CD14-positive monocyte (primary cell): ENCODE results near the gene HECTD4. TPM values are rescaled to one million over a fixed set of nuclear protein-coding genes. Genes with fewer than 3 reads are reported as not detected.
A peak's percentile ranks its signal among the peaks of the same experiment; 100 is the strongest.

Experiments
- DNase-seq, 3 donors: peaks; one replicate each; pipeline ENCODE4 v3.0.0-alpha.2; 2011 to 2022
- H2AFZ ChIP-seq: 2 replicates; pipeline ENCODE4 v1.6.0; 2012; ENCODE audit warnings: mild to moderate bottlenecking, low read depth, low read length, inconsistent platforms; ENCODE audit not compliant: insufficient read depth, poor library complexity, severe bottlenecking
- H3K27ac ChIP-seq, 2 donors: 1 replicate in 1 of 2; 2 replicates in 1 of 2; pipeline ENCODE4 v1.5.1; 2012 to 2013; ENCODE audit warnings: low read length in 2 of 2, control low read depth in 1 of 2, inconsistent platforms in 1 of 2, low read depth in 1 of 2, mild to moderate bottlenecking in 1 of 2
- H3K27me3 ChIP-seq, 2 donors: one replicate each; pipeline versions ENCODE4 v1.6.0 to v1.6.1; 2011 to 2013; ENCODE audit warnings: low read length in 2 of 2; ENCODE audit not compliant: control insufficient read depth in 2 of 2, insufficient read depth in 2 of 2
- H3K36me3 ChIP-seq, 2 donors: replicated peaks in 1 of 2; 1 replicate in 1 of 2; 2 replicates in 1 of 2; pipeline versions ENCODE4 v1.5.1 to v1.6.1; 2012 to 2013; ENCODE audit warnings: low read length in 2 of 2, control low read depth in 1 of 2, inconsistent platforms in 1 of 2, mild to moderate bottlenecking in 1 of 2; ENCODE audit not compliant: insufficient read depth in 2 of 2, control insufficient read depth in 1 of 2
- H3K4me1 ChIP-seq, 2 donors: 1 replicate in 1 of 2; 2 replicates in 1 of 2; pipeline versions ENCODE4 v1.5.1 to v1.6.1; 2012 to 2013; ENCODE audit warnings: low read length in 2 of 2, control low read depth in 1 of 2, inconsistent platforms in 1 of 2, mild to moderate bottlenecking in 1 of 2, moderate library complexity in 1 of 2; ENCODE audit not compliant: insufficient read depth in 2 of 2, control insufficient read depth in 1 of 2
- H3K4me2 ChIP-seq: replicated peaks from 2 replicates; pipeline ENCODE3; 2012; ENCODE audit warnings: low read length, moderate library complexity, mild to moderate bottlenecking; ENCODE audit not compliant: poor library complexity, severe bottlenecking; ENCODE audit errors: extremely low read depth
- H3K4me3 ChIP-seq, 3 experiments: fragments of 200-600 bp in 1 of 3; sonication (generic) in 1 of 3; replicated peaks in 1 of 3; 1 replicate in 2 of 3; 2 replicates in 1 of 3; pipeline ENCODE4 v1.5.1; 2011 to 2013; ENCODE audit warnings: low read length in 3 of 3, mild to moderate bottlenecking in 3 of 3, control low read depth in 2 of 3, low read depth in 2 of 3, inconsistent platforms in 1 of 3, moderate library complexity in 1 of 3
- H3K79me2 ChIP-seq: 2 replicates; pipeline ENCODE4 v1.6.0; 2012; ENCODE audit warnings: mild to moderate bottlenecking, control low read depth, inconsistent platforms, low read length, moderate library complexity; ENCODE audit not compliant: insufficient read depth
- H3K9ac ChIP-seq: 2 replicates; pipeline ENCODE4 v1.6.0; 2017; ENCODE audit warnings: low read length, mild to moderate bottlenecking; ENCODE audit not compliant: insufficient read depth, poor library complexity, severe bottlenecking
- H3K9me3 ChIP-seq, 2 donors: replicated peaks in 1 of 2; 1 replicate in 1 of 2; 2 replicates in 1 of 2; pipeline versions ENCODE4 v1.5.1 to v1.6.1; 2012 to 2013; ENCODE audit warnings: low read length in 2 of 2, control low read depth in 1 of 2; ENCODE audit not compliant: control insufficient read depth in 1 of 2, insufficient read depth in 1 of 2
- H4K20me1 ChIP-seq: 2 replicates; pipeline ENCODE4 v1.6.0; 2012; ENCODE audit warnings: mild to moderate bottlenecking, low read length, control low read depth, moderate library complexity; ENCODE audit not compliant: insufficient read depth
- H3K27ac Mint-ChIP-seq, 7 donors: one replicate each; pipeline ENCODE4 v1.8.0; 2020; ENCODE audit warnings: mild to moderate bottlenecking in 7 of 7, mixed read lengths in 7 of 7, moderate library complexity in 6 of 7, inconsistent platforms in 2 of 7
- H3K27me3 Mint-ChIP-seq, 3 donors: one replicate each; pipeline ENCODE4 v1.8.0; 2021 to 2022; ENCODE audit warnings: low read depth in 3 of 3, mild to moderate bottlenecking in 3 of 3, mixed read lengths in 3 of 3, moderate library complexity in 3 of 3, inconsistent platforms in 1 of 3
- H3K36me3 Mint-ChIP-seq, 2 donors: one replicate each; pipeline ENCODE4 v1.8.0; 2020; ENCODE audit warnings: mixed read lengths in 2 of 2, inconsistent platforms in 1 of 2, mild to moderate bottlenecking in 1 of 2
- H3K4me1 Mint-ChIP-seq: one replicate; pipeline ENCODE4 v1.8.0; 2020; ENCODE audit warnings: mild to moderate bottlenecking, mixed read lengths
- H3K4me3 Mint-ChIP-seq, 2 donors: one replicate each; pipeline ENCODE4 v1.8.0; 2020; ENCODE audit warnings: mild to moderate bottlenecking in 2 of 2, mixed read lengths in 2 of 2, moderate library complexity in 1 of 2
- H3K9me3 Mint-ChIP-seq, 7 donors: one replicate each; pipeline ENCODE4 v1.8.0; 2020 to 2022; ENCODE audit warnings: mixed read lengths in 7 of 7, mild to moderate bottlenecking in 6 of 7, moderate library complexity in 6 of 7, inconsistent platforms in 2 of 7
- WGBS: methylation state at CpG from one replicate; pipeline ENCODE4 v1.1.5; 2013; ENCODE audit warnings: missing lambda C conversion rate; ENCODE audit not compliant: insufficient coverage; 5-methylcytosine and 5-hydroxymethylcytosine counted together
- intact Hi-C, 2 donors: fragments of 100-400 bp; cut with micrococcal nuclease; formaldehyde crosslinking; loops; one replicate each; pipeline versions ENCODE4 v1.15.0 to v1.15.1; 2023
- polyA minus RNA-seq: library from RNA; depleted of rRNA, polyadenylated mRNA; stranded (reverse); fragments of >200 nt; gene quantifications from 2 replicates; pipeline ENCODE4 v1.2.3, GENCODE V29; 2012
- polyA plus RNA-seq, 3 donors: library from polyadenylated mRNA; depleted of rRNA in 1 of 3; unstranded in 2 of 3; stranded (reverse) in 1 of 3; fragments of 300-500 nt in 2 of 3; fragments of >200 nt in 1 of 3; fragmentation: Illumina TruSeq in 2 of 3; gene quantifications; 1 replicate in 2 of 3; 2 replicates in 1 of 3; pipeline ENCODE4 v1.2.3, GENCODE V29; 2012 to 2021
- total RNA-seq, 12 experiments: library from RNA in 1 of 12; stranded (reverse) in 1 of 12; fragments of 120-200 nt in 1 of 12; gene quantifications; one replicate each; pipeline ENCODE4 v1.2.4 and lab custom pipeline; 2013 to 2026; ENCODE audit warnings: mixed read lengths in 6 of 12, inconsistent platforms in 1 of 12
- TF ChIP-seq, protein P1 (sequence below): fragments of 200-600 bp; IDR thresholded peaks from one replicate; pipeline ENCODE4 v1.8.0; 2022; ENCODE audit warnings: antibody characterized with exemption, mild to moderate bottlenecking

Gene HECTD4, protein sequence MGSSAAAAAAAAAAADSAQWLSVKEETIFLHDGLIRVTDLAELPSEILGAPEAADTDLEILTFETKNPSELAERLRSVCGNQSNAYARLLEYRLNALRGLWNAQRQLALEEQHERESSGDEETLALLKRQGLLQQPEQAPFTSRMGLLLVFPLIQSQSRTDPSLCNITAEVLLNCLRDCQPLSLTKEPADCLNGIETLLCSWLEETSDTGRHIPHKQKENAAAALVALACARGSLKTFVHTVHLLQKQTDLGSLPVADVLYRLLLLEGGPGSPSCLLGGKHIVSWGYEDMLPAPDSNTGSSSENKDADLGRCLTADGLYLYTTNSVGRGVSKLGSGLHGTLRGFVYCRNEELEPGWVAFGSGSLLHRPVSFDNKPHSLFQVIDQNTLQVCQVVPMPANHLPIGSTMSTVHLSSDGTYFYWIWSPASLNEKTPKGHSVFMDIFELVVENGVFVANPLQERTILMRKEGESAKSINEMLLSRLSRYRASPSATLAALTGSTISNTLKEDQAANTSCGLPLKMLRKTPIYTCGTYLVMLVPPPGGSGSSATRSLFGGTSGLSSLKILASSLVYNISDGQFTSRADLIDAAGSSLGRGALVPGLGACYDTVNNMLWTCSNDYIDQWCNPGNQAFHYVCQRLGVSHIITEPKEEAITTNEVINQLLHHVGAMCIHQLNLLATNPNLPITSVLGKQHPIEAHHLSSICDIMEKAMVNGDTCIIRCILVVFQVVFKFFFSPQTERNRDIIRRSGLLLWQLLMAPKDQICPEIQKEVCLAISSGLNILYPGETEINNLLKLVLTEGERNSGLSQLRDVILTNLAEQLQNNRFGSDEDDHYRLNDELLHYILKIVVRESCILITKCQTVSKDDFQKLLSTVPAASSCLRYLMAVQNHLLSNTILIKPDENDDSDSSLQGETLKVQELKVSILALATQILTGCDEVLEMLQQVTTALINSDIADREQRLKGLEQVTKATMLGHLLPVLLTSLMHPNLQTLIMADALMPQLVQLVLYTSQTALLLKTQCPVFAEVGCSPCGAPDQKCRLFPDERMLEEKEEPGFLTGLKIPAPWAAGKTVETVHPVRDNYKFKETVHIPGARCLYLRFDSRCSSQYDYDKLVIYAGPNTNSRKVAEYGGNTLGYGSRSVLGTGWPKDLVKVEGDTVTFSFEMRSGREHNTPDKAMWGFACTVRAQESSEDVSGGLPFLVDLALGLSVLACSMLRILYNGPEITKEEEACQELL (N-terminal part only)
- total RNA-seq (2013): 15.8 TPM
- polyA plus RNA-seq (10 to 100 TPM in 1 of 3 donors, 1 to 10 TPM in 1, under 1 TPM in 1; 0.73 to 18.3 (median 2.4) TPM), polyA minus RNA-seq (18.3 and 20.4 TPM in 2 replicates), total RNA-seq (lab: John Stamatoyannopoulos, UW) (53.3 to 152 (median 103) reads per million in 11 experiments)

DNA sequence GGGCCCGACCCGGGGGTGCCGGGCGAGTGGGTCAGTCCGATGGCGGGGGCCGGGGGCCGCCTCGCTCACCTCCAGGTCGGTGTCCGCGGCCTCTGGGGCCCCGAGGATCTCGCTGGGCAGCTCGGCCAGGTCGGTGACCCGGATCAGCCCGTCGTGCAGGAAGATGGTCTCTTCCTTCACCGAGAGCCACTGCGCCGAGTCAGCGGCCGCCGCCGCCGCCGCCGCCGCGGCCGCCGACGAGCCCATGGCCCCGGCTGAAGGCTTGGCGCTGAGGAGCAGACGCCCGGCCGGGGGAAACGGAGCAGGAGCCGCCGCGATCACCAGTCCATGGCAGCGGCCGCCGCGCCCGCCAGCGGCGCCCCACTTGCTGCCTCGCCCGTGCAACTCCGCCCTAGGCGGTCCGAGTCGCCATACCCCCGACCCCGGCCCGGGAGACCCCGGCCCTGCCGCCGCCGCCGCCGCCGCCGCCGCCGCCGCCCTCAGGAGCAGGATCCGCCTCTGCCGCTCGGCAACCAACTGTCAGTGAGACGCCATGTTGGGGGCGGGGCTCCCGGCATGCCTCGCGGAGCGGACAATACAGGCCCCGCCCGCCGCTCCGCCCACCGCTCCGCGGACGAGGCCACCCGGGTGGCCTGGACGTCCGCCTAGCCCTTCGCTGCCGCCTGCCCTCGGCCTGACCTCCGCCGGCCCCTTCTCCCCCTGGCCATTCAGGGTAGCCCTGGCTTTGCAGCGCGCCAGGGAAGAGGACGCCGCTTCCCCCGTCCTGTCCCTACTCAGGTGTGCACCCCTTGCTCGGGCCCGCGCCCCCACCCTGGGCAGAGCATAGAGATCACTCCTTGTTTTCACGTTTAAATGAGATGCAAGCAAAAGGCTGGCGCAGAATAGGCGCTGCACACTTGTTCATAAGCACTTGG lies at the start of gene HECTD4:
HECTD4 (minus strand) TSS at position 549 of the 914 bp plus-strand sequence; CDS start at position 246, 303 bp downstream.
- peaks cover 0 to 3% (median 0%) of the 10 kb centered on the region in 7 donors for H3K9me3 Mint-ChIP-seq
- H2AFZ ChIP-seq: peak within 1 kb of the TSS; percentile 100
- no peaks in the 10 kb centered on the region for H3K9me3 ChIP-seq
- H3K4me2 ChIP-seq: peak within 1 kb of the TSS; percentile 89
- H3K4me1 Mint-ChIP-seq: peaks cover 37% of the 10 kb centered on the region
- peak within 1 kb of the TSS; percentile 84 to 95 (median 93) for H3K27ac Mint-ChIP-seq
- H3K4me3 Mint-ChIP-seq: peak within 1 kb of the TSS; percentile 98 to 100
- H3K4me1 ChIP-seq: peaks cover 33 to 38% of the 10 kb centered on the region in 2 donors
- H3K4me3 ChIP-seq: peak within 1 kb of the TSS; percentile 49 to 90 (median 82)
- H3K27me3 ChIP-seq: no peaks in the 10 kb centered on the region
- peaks cover 0 to 2% (median 1%) of the 10 kb centered on the region in 3 donors for H3K27me3 Mint-ChIP-seq
- peak within 1 kb of the TSS; percentile 80 for H3K9ac ChIP-seq
- intact Hi-C loops: loop anchor here (5.0 to 10.0 kb wide), 2 partner anchors 35 to 257 kb away; partner anchors contain the start of genes PTPN11 (in 1 of the 2) and TRAFD1 (in 1 of the 2)
- H3K36me3 Mint-ChIP-seq: no peaks in the 10 kb centered on the region
- no peaks in the 10 kb centered on the region for H3K36me3 ChIP-seq
- H3K27ac ChIP-seq: peak within 1 kb of the TSS; percentile 14 to 82
- WGBS: under 1% methylated on average over 106 of the region's 106 CpGs
- H3K79me2 ChIP-seq: peaks cover 49% of the 10 kb centered on the region
- DNase-seq: peak; percentile 81 to 92 (median 83)
- TF ChIP-seq, protein P1, sequence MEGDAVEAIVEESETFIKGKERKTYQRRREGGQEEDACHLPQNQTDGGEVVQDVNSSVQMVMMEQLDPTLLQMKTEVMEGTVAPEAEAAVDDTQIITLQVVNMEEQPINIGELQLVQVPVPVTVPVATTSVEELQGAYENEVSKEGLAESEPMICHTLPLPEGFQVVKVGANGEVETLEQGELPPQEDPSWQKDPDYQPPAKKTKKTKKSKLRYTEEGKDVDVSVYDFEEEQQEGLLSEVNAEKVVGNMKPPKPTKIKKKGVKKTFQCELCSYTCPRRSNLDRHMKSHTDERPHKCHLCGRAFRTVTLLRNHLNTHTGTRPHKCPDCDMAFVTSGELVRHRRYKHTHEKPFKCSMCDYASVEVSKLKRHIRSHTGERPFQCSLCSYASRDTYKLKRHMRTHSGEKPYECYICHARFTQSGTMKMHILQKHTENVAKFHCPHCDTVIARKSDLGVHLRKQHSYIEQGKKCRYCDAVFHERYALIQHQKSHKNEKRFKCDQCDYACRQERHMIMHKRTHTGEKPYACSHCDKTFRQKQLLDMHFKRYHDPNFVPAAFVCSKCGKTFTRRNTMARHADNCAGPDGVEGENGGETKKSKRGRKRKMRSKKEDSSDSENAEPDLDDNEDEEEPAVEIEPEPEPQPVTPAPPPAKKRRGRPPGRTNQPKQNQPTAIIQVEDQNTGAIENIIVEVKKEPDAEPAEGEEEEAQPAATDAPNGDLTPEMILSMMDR: no peak
- peaks cover 25% of the 10 kb centered on the region for H4K20me1 ChIP-seq
